HG03575 (cell line): ENCODE results near the gene GDF7.
"Not testable (repeated sequence)": the region's sequence is repeated elsewhere in the genome, so short reads cannot be mapped to it uniquely, and the experiment has no call there.

Experiments used
- ATAC-seq: cut with Tn5 transposase; IDR thresholded peaks from one replicate; pipeline ENCODE4 v1.9.1; 2021; ENCODE audit not compliant: unreplicated experiment, insufficient number of reproducible peaks, low FRiP score; ENCODE audit errors: extremely low read depth

Gene GDF7

DNA sequence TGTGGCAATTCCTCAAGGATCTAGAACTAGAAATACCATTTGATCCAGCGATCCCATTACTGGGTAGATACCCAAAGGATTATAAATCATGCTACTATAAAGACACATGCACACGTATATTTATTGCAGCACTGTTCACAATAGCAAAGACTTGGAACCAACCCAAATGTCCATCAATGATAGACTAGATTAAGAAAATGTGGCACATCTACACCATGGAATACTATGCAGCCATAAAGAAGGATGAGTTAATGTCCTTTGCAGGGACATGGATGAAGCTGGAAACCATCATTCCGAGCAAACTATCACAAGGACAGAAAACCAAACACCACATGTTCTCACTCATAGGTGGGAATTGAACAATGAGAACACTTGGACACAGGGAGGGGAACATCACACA lies 49.2 kb downstream of the GDF7 start:
- ATAC-seq, result not testable (repeated sequence)

DNA sequence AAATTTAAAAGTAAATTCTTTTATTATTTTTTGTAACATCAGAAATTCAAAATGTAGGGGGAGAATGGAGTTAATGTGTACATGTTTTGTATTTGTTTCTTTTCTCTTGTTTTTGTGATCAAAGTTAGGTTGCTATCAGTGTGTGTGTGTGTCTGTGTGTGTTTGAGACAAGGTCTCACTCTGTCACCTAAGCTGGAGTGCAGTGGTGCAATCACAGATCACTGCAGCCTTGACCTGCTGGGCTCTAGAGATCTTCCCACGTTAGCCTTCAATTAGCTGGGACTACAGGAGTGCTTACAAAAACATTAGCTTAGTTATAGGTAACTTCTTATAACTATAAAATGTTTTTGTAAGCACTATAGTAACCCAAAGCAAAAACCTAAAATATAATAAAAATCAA lies 50.7 kb downstream of the GDF7 start:
- no peak for ATAC-seq

GRCh38 chr2:20722592-20723240 lies 55.8 kb downstream of the GDF7 start:
- no peak for ATAC-seq

- ATAC-seq, result no peak
These were observed 56.6 kb downstream of the GDF7 start for GRCh38 chr2:20723543-20723942.

DNA sequence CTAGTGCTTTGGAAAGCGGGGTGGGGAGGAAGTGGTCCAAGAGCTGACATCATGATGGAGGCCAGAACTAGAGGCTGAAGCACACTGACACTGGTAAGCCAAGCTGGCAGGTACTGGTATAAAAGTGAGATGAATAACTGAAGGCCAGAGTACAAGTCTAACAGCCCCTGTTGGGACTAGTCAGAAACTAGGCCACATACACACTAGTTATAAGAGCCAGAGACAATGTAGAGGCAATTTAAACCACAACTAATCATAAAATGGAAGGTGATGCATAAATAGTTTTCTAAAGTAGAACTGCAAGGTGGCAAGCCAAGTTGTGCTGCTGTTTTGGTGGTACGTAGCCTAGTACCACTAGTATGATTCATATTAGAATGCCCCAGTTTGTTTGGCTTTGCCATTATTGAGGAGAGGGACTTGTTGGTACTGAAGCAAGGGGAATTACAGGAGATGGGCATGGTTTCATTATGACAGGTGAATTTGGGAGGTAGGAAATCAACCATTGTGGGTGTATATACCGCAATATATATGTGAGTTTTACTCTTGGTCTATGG lies 57.6 kb downstream of the GDF7 start:
- ATAC-seq, result no peak

DNA sequence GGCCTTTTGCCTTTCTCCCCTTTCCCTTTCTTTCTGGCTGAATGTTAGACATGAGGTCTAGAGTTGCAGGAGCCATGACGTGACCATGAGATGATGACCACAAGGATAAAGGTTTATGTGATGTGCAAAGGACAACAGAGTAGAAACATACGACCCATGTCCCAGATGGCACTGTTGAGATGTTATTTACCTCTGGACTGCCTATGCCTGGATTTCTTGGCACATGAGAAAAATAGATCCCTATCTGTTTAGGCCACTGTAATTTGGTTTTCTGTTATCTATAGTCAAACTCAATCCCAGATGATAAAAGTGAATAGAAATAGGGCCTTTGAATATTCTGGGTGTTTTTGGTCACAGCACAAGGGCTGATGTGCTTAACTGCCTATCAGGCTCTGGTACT lies 58.8 kb downstream of the GDF7 start:
- no peak for ATAC-seq

GRCh38 chr2:20726913-20727312 lies 60.0 kb downstream of the GDF7 start:
- no peak for ATAC-seq

DNA sequence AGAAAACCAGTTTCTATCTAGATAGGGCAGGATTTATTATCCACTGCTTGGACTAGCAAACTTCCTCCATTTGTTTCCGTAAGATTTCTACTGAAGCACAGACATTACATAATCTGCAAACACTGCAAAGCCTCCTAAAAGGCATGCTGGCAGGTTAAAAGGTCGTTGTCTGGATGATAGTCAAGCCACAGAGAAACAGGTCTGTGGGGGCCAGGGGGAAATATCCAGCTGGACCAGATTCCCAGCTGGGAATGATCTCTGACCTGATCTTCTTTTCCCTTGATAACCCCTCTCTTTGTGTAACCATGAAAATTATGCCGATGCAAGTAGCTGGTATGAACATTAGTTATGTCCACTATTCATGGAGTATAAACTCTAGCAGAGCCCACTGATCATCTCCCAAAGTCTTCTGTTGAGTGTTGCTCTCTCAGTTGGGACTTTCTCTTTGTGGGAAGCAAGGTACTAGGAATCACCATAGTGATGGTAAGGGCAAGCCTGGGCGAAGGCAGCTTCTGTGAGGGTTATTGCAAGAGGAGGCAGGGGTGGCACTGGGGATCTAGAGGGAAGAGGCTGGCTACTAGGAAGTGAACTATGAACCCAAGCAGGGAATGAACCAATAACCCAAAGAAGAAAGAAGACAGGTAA lies 61.3 kb downstream of the GDF7 start:
- no peak for ATAC-seq
